SU-DHL-6 (cell line): Measurements from ENCODE around the gene CTSA.
"Not testable (repeated sequence)": the region's sequence is repeated elsewhere in the genome, so short reads cannot be mapped to it uniquely, and the experiment has no call there.

Experiments
- H2AFZ ChIP-seq: fragments of 200-600 bp; sonication (generic); 2 replicates; pipeline ENCODE4 v1.6.1; 2014; ENCODE audit warnings: low read depth, mild to moderate bottlenecking, moderate library complexity, mixed read lengths, antibody characterized with exemption, low read length; ENCODE audit not compliant: severe bottlenecking
- H3F3A ChIP-seq: fragments of 200-600 bp; shearing (Covaris generic); 2 replicates; pipeline ENCODE4 v1.6.0; 2016; ENCODE audit warnings: antibody characterized with exemption, mild to moderate bottlenecking; ENCODE audit not compliant: insufficient read depth
- H3K27ac ChIP-seq: fragments of 200-600 bp; sonication (generic); 2 replicates; pipeline ENCODE4 v1.5.1; 2016; ENCODE audit warnings: low read depth, mild to moderate bottlenecking, low read length, moderate library complexity, mixed read lengths
- H3K27me3 ChIP-seq: fragments of 200-600 bp; sonication (generic), shearing (Covaris generic); 2 replicates; pipeline ENCODE4 v1.6.0; 2014; ENCODE audit warnings: mild to moderate bottlenecking, low read length
- H3K36me3 ChIP-seq: fragments of 200-600 bp; sonication (generic); 2 replicates; pipeline ENCODE4 v1.6.1; 2014; ENCODE audit warnings: mild to moderate bottlenecking, low read length, mixed read lengths
- H3K4me2 ChIP-seq: fragments of 300-600, 200-600 bp; shearing (Covaris generic), sonication (generic); 2 replicates; pipeline ENCODE4 v1.6.0; 2014; ENCODE audit warnings: low read length, low read depth, mild to moderate bottlenecking; ENCODE audit not compliant: poor library complexity, severe bottlenecking
- H3K4me3 ChIP-seq: fragments of 200-600 bp; sonication (generic); 2 replicates; pipeline ENCODE4 v1.5.1; 2014; ENCODE audit warnings: antibody characterized with exemption, low read length, mild to moderate bottlenecking, mixed read lengths; ENCODE audit not compliant: insufficient read depth, poor library complexity, severe bottlenecking
- H3K79me2 ChIP-seq: fragments of 200-600 bp; sonication (generic); 2 replicates; pipeline ENCODE4 v1.6.1; 2014; ENCODE audit warnings: mild to moderate bottlenecking, low read length, moderate library complexity; ENCODE audit not compliant: insufficient read depth
- H3K9ac ChIP-seq: fragments of 200-600 bp; sonication (generic); 2 replicates; pipeline ENCODE4 v1.7.0; 2014; ENCODE audit warnings: mild to moderate bottlenecking, low read length
- H3K9me2 ChIP-seq: fragments of 200-600 bp; sonication (generic); replicated peaks from 2 replicates; pipeline ENCODE4 v1.6.1; 2014; ENCODE audit warnings: low read length; ENCODE audit not compliant: insufficient read depth
- H3K9me3 ChIP-seq: fragments of 200-600 bp; sonication (generic); 2 replicates; pipeline ENCODE4 v1.6.1; 2014; ENCODE audit warnings: low read length, mixed read lengths; ENCODE audit not compliant: insufficient read depth
- H4K20me1 ChIP-seq: fragments of 200-600 bp; sonication (generic); 2 replicates; pipeline ENCODE4 v1.6.1; 2014; ENCODE audit warnings: low read depth, mild to moderate bottlenecking, antibody characterized with exemption, low read length, moderate library complexity, mixed read lengths
- CTCF ChIP-seq: fragments of 200-600 bp; sonication (generic); IDR thresholded peaks from one replicate; pipeline ENCODE4 v1.5.1; 2017; ENCODE audit warnings: antibody characterized with exemption, mild to moderate bottlenecking, low read length, moderate library complexity; ENCODE audit not compliant: insufficient read depth, poor library complexity, severe bottlenecking
- EZH2phosphoT487 ChIP-seq: fragments of 200-600 bp; sonication (generic), shearing (Covaris generic); conservative IDR thresholded peaks from 2 replicates; pipeline ENCODE4 v1.6.1; 2018; ENCODE audit warnings: mild to moderate bottlenecking, antibody characterized with exemption, low read length, moderate library complexity, mixed read lengths

The CTSA gene

GRCh38 chr20:45899046-45899835, 8.1 kb downstream of the CTSA start:
- Histone ChIP-seq H3K9me2 (no peaks in the 10 kb centered on the region), H3F3A (no peaks in the 10 kb centered on the region), H2AFZ (no peak overlapping the region), H3K9me3 (no peaks in the 10 kb centered on the region), H3K9ac (no peak overlapping the region), H3K4me2 (no peak overlapping the region), H3K79me2 (no peaks in the 10 kb centered on the region), H3K27me3 (no peaks in the 10 kb centered on the region), H3K4me3 (no peak overlapping the region), H3K36me3 (no peaks in the 10 kb centered on the region), H4K20me1 (no peaks in the 10 kb centered on the region), H3K27ac (no peak overlapping the region)
- TF ChIP-seq CTCF: no peak
- no peak for TF ChIP-seq EZH2phosphoT487

GRCh38 chr20:45901332-45901731, 10.2 kb downstream of the CTSA start:
- not testable (repeated sequence) for H3K27ac ChIP-seq, H3F3A ChIP-seq, H3K4me2 ChIP-seq, H2AFZ ChIP-seq, H3K27me3 ChIP-seq, H3K4me3 ChIP-seq, H3K9me3 ChIP-seq, H3K36me3 ChIP-seq, H3K79me2 ChIP-seq, H3K9me2 ChIP-seq, H3K9ac ChIP-seq, H4K20me1 ChIP-seq

DNA sequence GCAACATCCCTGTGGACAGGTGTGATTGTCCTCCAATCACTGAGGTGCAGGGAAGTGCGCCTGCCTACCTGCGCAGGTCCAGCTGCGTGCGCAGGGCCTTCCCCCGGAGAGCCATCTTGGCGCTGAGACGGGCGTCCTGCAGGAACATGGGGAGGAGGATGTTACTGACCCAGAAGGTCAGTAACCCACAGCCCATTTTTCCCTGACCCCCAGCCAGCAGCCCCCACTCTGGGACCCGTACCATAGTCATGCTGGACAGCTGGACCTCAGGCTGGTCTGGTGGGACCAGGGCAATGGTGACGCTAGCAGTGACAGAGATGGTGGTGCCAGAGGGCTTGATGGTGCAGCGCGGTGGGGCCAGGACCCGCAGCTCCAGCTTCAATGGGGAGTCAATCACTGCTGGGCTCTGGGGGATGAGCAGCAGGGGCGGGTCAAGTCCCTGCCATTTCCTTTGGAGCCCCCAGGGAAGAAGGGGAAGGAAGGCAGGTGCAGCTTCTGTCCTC, 11.1 kb downstream of the CTSA start:
- no peaks in the 10 kb centered on the region for H3K9me2 ChIP-seq
- no peaks in the 10 kb centered on the region for H3K9me3 ChIP-seq
- no peak overlapping the region for H2AFZ ChIP-seq
- H3K27me3 ChIP-seq: no peaks in the 10 kb centered on the region
- H3K79me2 ChIP-seq: no peaks in the 10 kb centered on the region
- H3K27ac ChIP-seq: no peak overlapping the region
- TF ChIP-seq CTCF: no peak
- no peak for TF ChIP-seq EZH2phosphoT487
- H3F3A ChIP-seq: no peaks in the 10 kb centered on the region
- H3K4me2 ChIP-seq: no peak overlapping the region
- no peak overlapping the region for H3K4me3 ChIP-seq
- H4K20me1 ChIP-seq: no peaks in the 10 kb centered on the region
- H3K9ac ChIP-seq: no peak overlapping the region
- H3K36me3 ChIP-seq: no peaks in the 10 kb centered on the region

- H3K9me2 ChIP-seq: no peaks in the 10 kb centered on the region
- no peak overlapping the region for H3K27ac ChIP-seq
- H3K36me3 ChIP-seq: no peaks in the 10 kb centered on the region
- no peak overlapping the region for H2AFZ ChIP-seq
- H3F3A ChIP-seq: no peaks in the 10 kb centered on the region
- no peak overlapping the region for H3K4me3 ChIP-seq
- no peaks in the 10 kb centered on the region for H3K79me2 ChIP-seq
- TF ChIP-seq EZH2phosphoT487: no peak
- TF ChIP-seq CTCF: no peak
- no peaks in the 10 kb centered on the region for H4K20me1 ChIP-seq
- H3K4me2 ChIP-seq: no peak overlapping the region
- H3K27me3 ChIP-seq: no peaks in the 10 kb centered on the region
- H3K9ac ChIP-seq: no peak overlapping the region
- no peaks in the 10 kb centered on the region for H3K9me3 ChIP-seq
Observed at GRCh38 chr20:45904583-45905504, 13.7 kb downstream of the CTSA start.
